Effector memory CD4-positive, alpha-beta T cell (primary cell): ENCODE measurements around the gene PPP6C.

Experiments
- DNase-seq, 3 donors: peaks; one replicate each; pipeline ENCODE4 v3.0.0-alpha.2; 2020
- H3K27ac ChIP-seq: 2 replicates; pipeline ENCODE4 v1.7.0; 2013; ENCODE audit warnings: mild to moderate bottlenecking, low read length, moderate library complexity; ENCODE audit not compliant: insufficient read depth, poor library complexity, severe bottlenecking
- H3K27me3 ChIP-seq: replicated peaks from 2 replicates; pipeline ENCODE4 v1.7.0; 2013; ENCODE audit warnings: mild to moderate bottlenecking, low read length; ENCODE audit not compliant: insufficient read depth, control insufficient read depth, poor library complexity, severe bottlenecking
- H3K36me3 ChIP-seq: 2 replicates; pipeline ENCODE4 v1.7.0; 2013; ENCODE audit warnings: mild to moderate bottlenecking, low read length, moderate library complexity; ENCODE audit not compliant: control insufficient read depth, insufficient read depth
- H3K4me1 ChIP-seq: 2 replicates; pipeline ENCODE4 v1.7.0; 2013; ENCODE audit warnings: low read length, mild to moderate bottlenecking; ENCODE audit not compliant: control insufficient read depth, insufficient read depth, poor library complexity, severe bottlenecking
- H3K4me3 ChIP-seq: 2 replicates; pipeline ENCODE4 v1.7.0; 2013; ENCODE audit warnings: low read length, low read depth, mild to moderate bottlenecking; ENCODE audit not compliant: insufficient read depth, poor library complexity, severe bottlenecking
- H3K9me3 ChIP-seq: 2 replicates; pipeline ENCODE4 v1.7.0; 2013; ENCODE audit warnings: mild to moderate bottlenecking, low read length, moderate library complexity; ENCODE audit not compliant: control insufficient read depth

Gene PPP6C

DNA sequence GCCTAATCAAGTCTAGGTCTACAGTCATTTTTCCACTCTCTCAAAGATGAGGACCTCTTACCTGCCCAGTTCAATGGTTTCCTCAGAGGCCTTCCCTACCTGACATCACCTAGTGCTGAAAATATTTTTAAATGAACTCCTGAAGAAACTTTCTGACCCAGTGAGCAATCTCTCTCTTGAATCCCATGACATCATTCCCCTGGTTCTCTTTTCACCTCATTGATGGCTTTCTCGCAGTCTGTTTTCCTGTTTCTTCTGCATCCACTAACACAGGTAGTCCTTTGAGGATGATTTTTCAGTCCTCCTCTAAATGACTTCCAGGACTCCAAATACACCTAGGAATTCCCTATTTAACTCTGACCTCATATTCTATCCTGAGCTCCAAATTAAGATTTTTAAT, 86.6 kb downstream of the PPP6C start:
- no peak for DNase-seq
- Histone ChIP-seq H3K9me3 (no peaks in the 10 kb centered on the region), H3K4me1 (no peaks in the 10 kb centered on the region), H3K4me3 (no peak overlapping the region), H3K27ac (no peak overlapping the region), H3K27me3 (no peaks in the 10 kb centered on the region), H3K36me3 (no peaks in the 10 kb centered on the region)

GRCh38 chr9:125100822-125101221, 88.8 kb downstream of the PPP6C start:
- no peaks in the 10 kb centered on the region for H3K27me3 ChIP-seq
- DNase-seq, result no peak
- no peaks in the 10 kb centered on the region for H3K4me1 ChIP-seq
- no peaks in the 10 kb centered on the region for H3K9me3 ChIP-seq
- H3K36me3 ChIP-seq, result no peaks in the 10 kb centered on the region
- H3K27ac ChIP-seq, result no peak overlapping the region
- H3K4me3 ChIP-seq, result no peak overlapping the region

DNA sequence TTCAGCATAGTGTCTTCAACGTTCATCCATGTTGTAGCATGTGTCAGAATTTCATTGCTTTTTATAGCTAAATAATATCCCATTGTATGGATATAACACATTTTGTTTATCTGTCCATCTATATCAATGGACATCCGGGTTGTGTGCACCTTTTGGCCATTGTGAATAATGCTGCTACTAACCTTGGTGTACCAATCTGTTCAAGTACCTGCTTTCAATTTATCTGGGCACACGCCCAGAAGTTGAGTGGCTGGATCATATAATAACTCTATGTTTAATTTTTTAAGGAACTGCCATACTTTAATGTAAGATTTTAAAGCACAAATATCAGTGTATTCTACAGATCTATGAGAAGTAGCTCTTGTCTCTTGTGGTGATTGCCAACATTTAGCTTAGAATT, 89.8 kb downstream of the PPP6C start:
- no peak overlapping the region for H3K27ac ChIP-seq
- H3K9me3 ChIP-seq, result no peaks in the 10 kb centered on the region
- no peak for DNase-seq
- H3K36me3 ChIP-seq, result no peaks in the 10 kb centered on the region
- no peaks in the 10 kb centered on the region for H3K4me1 ChIP-seq
- H3K4me3 ChIP-seq, result no peak overlapping the region
- no peaks in the 10 kb centered on the region for H3K27me3 ChIP-seq
